WTC11 (cell line): ENCODE results near the gene GRB10. TPM values are rescaled to one million over a fixed set of nuclear protein-coding genes. Genes with fewer than 3 reads are reported as not detected.

Experiments
- ATAC-seq: fragments of 200-7000 bp; cut with Tn5 transposase; 2 replicates; pipeline ENCODE4 v1.10.0; 2021; ENCODE audit warnings: mild to moderate bottlenecking, moderate library complexity
- CTCF ChIA-PET: fragments of 300-600 bp; sonication (Branson Sonifier 250); formaldehyde crosslinking; loops from one replicate; lab custom pipeline; 2021; ENCODE audit warnings: antibody characterized with exemption; lab: Charles Lee
- POLR2A ChIA-PET: fragments of 350-600 bp; sonication (Branson Sonifier 250); formaldehyde crosslinking; loops from one replicate; lab custom pipeline; 2021; ENCODE audit warnings: antibody characterized with exemption; lab: Charles Lee
- DNase-seq: peaks from one replicate; pipeline ENCODE4 v3.0.0; 2021; ENCODE audit warnings: low spot score
- H3K27ac Mint-ChIP-seq: 2 replicates; pipeline ENCODE4 v1.8.0; 2021; ENCODE audit warnings: mixed read lengths
- H3K27me3 Mint-ChIP-seq: 2 replicates; pipeline ENCODE4 v1.8.0; 2021; ENCODE audit warnings: low read depth, mild to moderate bottlenecking, moderate library complexity, mixed read lengths
- H3K36me3 Mint-ChIP-seq: 2 replicates; pipeline ENCODE4 v1.8.0; 2021; ENCODE audit warnings: mixed read lengths
- H3K4me1 Mint-ChIP-seq: 2 replicates; pipeline ENCODE4 v1.8.0; 2022; ENCODE audit warnings: mixed read lengths
- H3K4me3 Mint-ChIP-seq: 2 replicates; pipeline ENCODE4 v1.8.0; 2021; ENCODE audit warnings: mild to moderate bottlenecking, moderate library complexity, mixed read lengths
- H3K9me3 Mint-ChIP-seq: 2 replicates; pipeline ENCODE4 v1.8.0; 2021; ENCODE audit warnings: mixed read lengths
- CREM ChIP-seq: sonication (generic); formaldehyde crosslinking; IDR thresholded peaks from 2 replicates; pipeline ENCODE4 v1.8.1; 2022; ENCODE audit warnings: mild to moderate bottlenecking, missing genetic modification reagents, moderate library complexity
- FOXK1 ChIP-seq: sonication (generic); formaldehyde crosslinking; IDR thresholded peaks from 2 replicates; pipeline ENCODE4 v1.8.0; 2022; ENCODE audit warnings: mild to moderate bottlenecking, moderate library complexity, missing genetic modification reagents
- FOXP1 ChIP-seq: sonication (generic); formaldehyde crosslinking; IDR thresholded peaks from 2 replicates; pipeline ENCODE4 v1.8.0; 2022; ENCODE audit warnings: missing genetic modification reagents, mild to moderate bottlenecking, moderate library complexity, borderline replicate concordance
- IRF2 ChIP-seq: sonication (generic); formaldehyde crosslinking; IDR thresholded peaks from 2 replicates; pipeline ENCODE4 v1.8.0; 2022; ENCODE audit warnings: low read depth, missing genetic modification reagents, borderline replicate concordance
- NFATC4 ChIP-seq: fragments of 250-450 bp; sonication (Bioruptor Pico); IDR thresholded peaks from 2 replicates; pipeline ENCODE4 v1.9.0; 2021; ENCODE audit warnings: mild to moderate bottlenecking
- PRRX2 ChIP-seq: fragments of 250-450 bp; sonication (Bioruptor Pico); IDR thresholded peaks from 2 replicates; pipeline ENCODE4 v1.8.0; 2021; ENCODE audit warnings: mild to moderate bottlenecking
- SMAD3 ChIP-seq: sonication (generic); formaldehyde crosslinking; IDR thresholded peaks from 2 replicates; pipeline ENCODE4 v1.8.0; 2022; ENCODE audit warnings: missing genetic modification reagents, mild to moderate bottlenecking, borderline replicate concordance
- SMAD4 ChIP-seq: sonication (generic); formaldehyde crosslinking; IDR thresholded peaks from 2 replicates; pipeline ENCODE4 v1.8.0; 2022; ENCODE audit warnings: mild to moderate bottlenecking, missing genetic modification reagents
- SOX15 ChIP-seq: fragments of 250-450 bp; sonication (Bioruptor Pico); IDR thresholded peaks from 2 replicates; pipeline ENCODE4 v1.9.0; 2021; ENCODE audit warnings: mild to moderate bottlenecking
- ZNF232 ChIP-seq: sonication (generic); formaldehyde crosslinking; IDR thresholded peaks from 2 replicates; pipeline ENCODE4 v1.8.0; 2022; ENCODE audit warnings: mild to moderate bottlenecking, missing genetic modification reagents
- total RNA-seq: library from RNA; stranded (reverse); gene quantifications from 3 replicates; pipeline ENCODE4 v1.2.3, GENCODE V29; 2021
- TF ChIP-seq, protein P1 (sequence below): sonication (generic); formaldehyde crosslinking; IDR thresholded peaks from 2 replicates; pipeline ENCODE4 v1.8.1; 2023; ENCODE audit warnings: mild to moderate bottlenecking, missing genetic modification reagents
- TF ChIP-seq, protein P2 (sequence below): sonication (generic); formaldehyde crosslinking; IDR thresholded peaks from 2 replicates; pipeline ENCODE4 v1.8.0; 2022; ENCODE audit warnings: mild to moderate bottlenecking, missing genetic modification reagents
- TF ChIP-seq, protein P3 (sequence below): fragments of 250-450 bp; sonication (Bioruptor Pico); IDR thresholded peaks from 2 replicates; pipeline ENCODE4 v1.8.0; 2021; ENCODE audit warnings: mild to moderate bottlenecking
- TF ChIP-seq, protein P4 (sequence below): sonication (generic); formaldehyde crosslinking; IDR thresholded peaks from 2 replicates; pipeline ENCODE4 v1.8.1; 2023; ENCODE audit warnings: mild to moderate bottlenecking, missing genetic modification reagents, moderate library complexity
- TF ChIP-seq, protein P5 (sequence below): sonication (generic); formaldehyde crosslinking; IDR thresholded peaks from 2 replicates; pipeline ENCODE4 v1.8.1; 2022; ENCODE audit warnings: mild to moderate bottlenecking, moderate library complexity, missing genetic modification reagents
- TF ChIP-seq, protein P6 (sequence below): sonication (generic); formaldehyde crosslinking; IDR thresholded peaks from 2 replicates; pipeline ENCODE4 v1.8.1; 2022; ENCODE audit warnings: low read depth, mild to moderate bottlenecking, moderate library complexity, missing genetic modification reagents, borderline replicate concordance
- TF ChIP-seq, protein P7 (sequence below): fragments of 250-450 bp; sonication (Bioruptor Pico); IDR thresholded peaks from 2 replicates; pipeline ENCODE4 v2.1.2; 2022; ENCODE audit warnings: mild to moderate bottlenecking, moderate library complexity
- TF ChIP-seq, protein P8 (sequence below): fragments of 250-450 bp; sonication (Bioruptor Pico); IDR thresholded peaks from 2 replicates; pipeline ENCODE4 v1.9.0; 2021; ENCODE audit warnings: mild to moderate bottlenecking

Gene GRB10
- total RNA-seq, 1 experiment from 2014 or later, result 103 TPM

DNA sequence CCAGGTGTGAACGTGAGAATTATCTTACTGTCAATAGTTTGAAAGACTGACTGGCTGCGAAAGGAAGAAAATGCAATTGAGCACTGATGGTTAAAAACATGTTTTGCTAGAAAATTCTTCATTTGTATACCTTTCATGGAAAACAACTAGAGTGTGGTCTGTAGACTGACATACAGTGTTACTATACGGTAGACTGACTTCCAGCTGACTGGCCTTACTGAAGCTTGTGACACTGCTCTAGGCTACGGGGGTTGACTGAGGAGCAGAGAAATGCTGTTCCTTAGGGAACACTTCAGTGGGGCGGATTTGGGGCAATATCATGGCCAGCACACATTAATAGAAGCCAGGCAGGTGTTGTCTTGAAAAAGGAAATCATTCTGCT is 191.6 kb downstream of the GRB10 start (continued):
- TF ChIP-seq, protein P1, sequence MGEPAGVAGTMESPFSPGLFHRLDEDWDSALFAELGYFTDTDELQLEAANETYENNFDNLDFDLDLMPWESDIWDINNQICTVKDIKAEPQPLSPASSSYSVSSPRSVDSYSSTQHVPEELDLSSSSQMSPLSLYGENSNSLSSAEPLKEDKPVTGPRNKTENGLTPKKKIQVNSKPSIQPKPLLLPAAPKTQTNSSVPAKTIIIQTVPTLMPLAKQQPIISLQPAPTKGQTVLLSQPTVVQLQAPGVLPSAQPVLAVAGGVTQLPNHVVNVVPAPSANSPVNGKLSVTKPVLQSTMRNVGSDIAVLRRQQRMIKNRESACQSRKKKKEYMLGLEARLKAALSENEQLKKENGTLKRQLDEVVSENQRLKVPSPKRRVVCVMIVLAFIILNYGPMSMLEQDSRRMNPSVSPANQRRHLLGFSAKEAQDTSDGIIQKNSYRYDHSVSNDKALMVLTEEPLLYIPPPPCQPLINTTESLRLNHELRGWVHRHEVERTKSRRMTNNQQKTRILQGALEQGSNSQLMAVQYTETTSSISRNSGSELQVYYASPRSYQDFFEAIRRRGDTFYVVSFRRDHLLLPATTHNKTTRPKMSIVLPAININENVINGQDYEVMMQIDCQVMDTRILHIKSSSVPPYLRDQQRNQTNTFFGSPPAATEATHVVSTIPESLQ (CRISPR knock-in tag), result no peak
- TF ChIP-seq SMAD3 (CRISPR knock-in tag), result no peak

DNA sequence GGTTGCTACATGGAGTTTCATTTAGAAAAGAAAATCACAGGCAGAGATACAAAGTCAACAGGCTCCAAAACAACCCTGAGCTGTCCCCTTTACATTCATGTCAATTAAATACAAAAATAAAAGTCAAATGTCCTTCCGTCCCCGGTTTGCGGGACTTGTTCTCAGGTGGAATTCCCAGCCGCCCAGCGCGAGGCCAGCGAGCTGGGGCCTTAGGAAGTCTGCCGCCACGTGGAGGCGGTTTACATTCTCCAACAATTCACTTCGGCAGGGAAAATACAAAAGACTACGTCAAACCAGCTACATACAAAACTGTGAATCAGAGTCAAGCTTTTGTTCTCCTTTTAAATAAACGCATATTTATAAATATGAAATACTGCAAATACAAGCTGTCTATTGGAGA is 192.2 kb downstream of the GRB10 start:
- POLR2A ChIA-PET, result interaction anchor here (0.6 kb wide), 1 partner anchor 566 kb away, joined by 3 read pairs; no protein-coding TSS in a partner anchor
- no peak overlapping the region; the same call in 1 of the 2 replicates for H3K27ac Mint-ChIP-seq
- TF ChIP-seq, protein P2, sequence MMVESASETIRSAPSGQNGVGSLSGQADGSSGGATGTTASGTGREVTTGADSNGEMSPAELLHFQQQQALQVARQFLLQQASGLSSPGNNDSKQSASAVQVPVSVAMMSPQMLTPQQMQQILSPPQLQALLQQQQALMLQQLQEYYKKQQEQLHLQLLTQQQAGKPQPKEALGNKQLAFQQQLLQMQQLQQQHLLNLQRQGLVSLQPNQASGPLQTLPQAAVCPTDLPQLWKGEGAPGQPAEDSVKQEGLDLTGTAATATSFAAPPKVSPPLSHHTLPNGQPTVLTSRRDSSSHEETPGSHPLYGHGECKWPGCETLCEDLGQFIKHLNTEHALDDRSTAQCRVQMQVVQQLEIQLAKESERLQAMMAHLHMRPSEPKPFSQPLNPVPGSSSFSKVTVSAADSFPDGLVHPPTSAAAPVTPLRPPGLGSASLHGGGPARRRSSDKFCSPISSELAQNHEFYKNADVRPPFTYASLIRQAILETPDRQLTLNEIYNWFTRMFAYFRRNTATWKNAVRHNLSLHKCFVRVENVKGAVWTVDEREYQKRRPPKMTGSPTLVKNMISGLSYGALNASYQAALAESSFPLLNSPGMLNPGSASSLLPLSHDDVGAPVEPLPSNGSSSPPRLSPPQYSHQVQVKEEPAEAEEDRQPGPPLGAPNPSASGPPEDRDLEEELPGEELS (CRISPR knock-in tag), result no peak
- TF ChIP-seq, all 79 proteins: peak for 0
- peaks cover 8% of the 10 kb centered on the region for H3K9me3 Mint-ChIP-seq
- peaks cover 4% of the 10 kb centered on the region; the same call in 1 of the 2 replicates for H3K27me3 Mint-ChIP-seq
- H3K4me1 Mint-ChIP-seq, result no peaks in the 10 kb centered on the region
- ATAC-seq (no peak), DNase-seq (no peak)
- peaks cover 31% of the 10 kb centered on the region for H3K36me3 Mint-ChIP-seq
- H3K4me3 Mint-ChIP-seq, result no peak overlapping the region
- CTCF ChIA-PET, result interaction anchor here (0.8 to 1.5 kb wide), 3 partner anchors 39 to 498 kb away, joined by 3 to 4 read pairs (median 3); no protein-coding TSS in a partner anchor

DNA sequence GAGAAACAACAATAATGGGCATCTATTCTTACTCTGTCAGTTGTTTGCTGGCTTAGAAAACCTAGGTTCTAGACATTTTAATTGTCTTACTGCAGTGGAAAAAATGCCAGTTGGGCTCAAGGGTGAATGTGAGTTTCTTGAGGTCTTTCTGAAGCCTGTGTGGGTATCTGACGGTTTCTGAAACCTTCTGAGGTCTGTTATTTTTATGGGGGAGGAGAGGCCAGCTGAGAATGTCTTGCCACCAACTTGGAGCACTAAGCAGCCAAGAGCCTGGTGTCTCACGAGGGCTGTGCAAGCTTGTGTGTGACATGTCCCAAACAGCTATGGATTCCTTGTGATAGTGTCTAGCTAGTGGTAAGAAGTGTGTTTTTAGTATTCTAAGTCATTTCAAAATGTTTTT is 193.3 kb downstream of the GRB10 start:
- peaks cover 4% of the 10 kb centered on the region; the same call in 1 of the 2 replicates for H3K27me3 Mint-ChIP-seq
- DNase-seq, result no peak
- no peak for ATAC-seq
- peaks cover 18% of the 10 kb centered on the region for H3K9me3 Mint-ChIP-seq
- ChIA-PET POLR2A (no interaction called here), CTCF (interaction anchor here (0.6 to 1.8 kb wide), 17 partner anchors 8 to 1141 kb away, joined by 3 to 8 read pairs (median 3); partner anchors contain the start of genes DDC and FIGNL1)
- peaks cover 29% of the 10 kb centered on the region for H3K36me3 Mint-ChIP-seq
- no peaks in the 10 kb centered on the region for H3K4me1 Mint-ChIP-seq
- H3K27ac Mint-ChIP-seq, result no peak overlapping the region
- TF ChIP-seq, protein P3, sequence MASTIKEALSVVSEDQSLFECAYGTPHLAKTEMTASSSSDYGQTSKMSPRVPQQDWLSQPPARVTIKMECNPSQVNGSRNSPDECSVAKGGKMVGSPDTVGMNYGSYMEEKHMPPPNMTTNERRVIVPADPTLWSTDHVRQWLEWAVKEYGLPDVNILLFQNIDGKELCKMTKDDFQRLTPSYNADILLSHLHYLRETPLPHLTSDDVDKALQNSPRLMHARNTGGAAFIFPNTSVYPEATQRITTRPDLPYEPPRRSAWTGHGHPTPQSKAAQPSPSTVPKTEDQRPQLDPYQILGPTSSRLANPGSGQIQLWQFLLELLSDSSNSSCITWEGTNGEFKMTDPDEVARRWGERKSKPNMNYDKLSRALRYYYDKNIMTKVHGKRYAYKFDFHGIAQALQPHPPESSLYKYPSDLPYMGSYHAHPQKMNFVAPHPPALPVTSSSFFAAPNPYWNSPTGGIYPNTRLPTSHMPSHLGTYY (CRISPR knock-in tag), result no peak
- TF ChIP-seq ZNF232 (CRISPR knock-in tag) (no peak), FOXP1 (CRISPR knock-in tag) (no peak), SMAD4 (CRISPR knock-in tag) (no peak), PRRX2 (no peak), CREM (no peak), SOX15 (no peak), NFATC4 (CRISPR knock-in tag) (no peak), FOXK1 (no peak), IRF2 (no peak)
- TF ChIP-seq, protein P4, sequence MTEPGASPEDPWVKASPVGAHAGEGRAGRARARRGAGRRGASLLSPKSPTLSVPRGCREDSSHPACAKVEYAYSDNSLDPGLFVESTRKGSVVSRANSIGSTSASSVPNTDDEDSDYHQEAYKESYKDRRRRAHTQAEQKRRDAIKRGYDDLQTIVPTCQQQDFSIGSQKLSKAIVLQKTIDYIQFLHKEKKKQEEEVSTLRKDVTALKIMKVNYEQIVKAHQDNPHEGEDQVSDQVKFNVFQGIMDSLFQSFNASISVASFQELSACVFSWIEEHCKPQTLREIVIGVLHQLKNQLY, result no peak
- TF ChIP-seq, protein P5, sequence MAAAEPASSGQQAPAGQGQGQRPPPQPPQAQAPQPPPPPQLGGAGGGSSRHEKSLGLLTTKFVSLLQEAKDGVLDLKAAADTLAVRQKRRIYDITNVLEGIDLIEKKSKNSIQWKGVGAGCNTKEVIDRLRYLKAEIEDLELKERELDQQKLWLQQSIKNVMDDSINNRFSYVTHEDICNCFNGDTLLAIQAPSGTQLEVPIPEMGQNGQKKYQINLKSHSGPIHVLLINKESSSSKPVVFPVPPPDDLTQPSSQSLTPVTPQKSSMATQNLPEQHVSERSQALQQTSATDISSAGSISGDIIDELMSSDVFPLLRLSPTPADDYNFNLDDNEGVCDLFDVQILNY (CRISPR knock-in tag), result no peak
- TF ChIP-seq, protein P6, sequence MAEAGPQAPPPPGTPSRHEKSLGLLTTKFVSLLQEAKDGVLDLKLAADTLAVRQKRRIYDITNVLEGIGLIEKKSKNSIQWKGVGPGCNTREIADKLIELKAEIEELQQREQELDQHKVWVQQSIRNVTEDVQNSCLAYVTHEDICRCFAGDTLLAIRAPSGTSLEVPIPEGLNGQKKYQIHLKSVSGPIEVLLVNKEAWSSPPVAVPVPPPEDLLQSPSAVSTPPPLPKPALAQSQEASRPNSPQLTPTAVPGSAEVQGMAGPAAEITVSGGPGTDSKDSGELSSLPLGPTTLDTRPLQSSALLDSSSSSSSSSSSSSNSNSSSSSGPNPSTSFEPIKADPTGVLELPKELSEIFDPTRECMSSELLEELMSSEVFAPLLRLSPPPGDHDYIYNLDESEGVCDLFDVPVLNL (CRISPR knock-in tag), result no peak
- TF ChIP-seq, protein P7, sequence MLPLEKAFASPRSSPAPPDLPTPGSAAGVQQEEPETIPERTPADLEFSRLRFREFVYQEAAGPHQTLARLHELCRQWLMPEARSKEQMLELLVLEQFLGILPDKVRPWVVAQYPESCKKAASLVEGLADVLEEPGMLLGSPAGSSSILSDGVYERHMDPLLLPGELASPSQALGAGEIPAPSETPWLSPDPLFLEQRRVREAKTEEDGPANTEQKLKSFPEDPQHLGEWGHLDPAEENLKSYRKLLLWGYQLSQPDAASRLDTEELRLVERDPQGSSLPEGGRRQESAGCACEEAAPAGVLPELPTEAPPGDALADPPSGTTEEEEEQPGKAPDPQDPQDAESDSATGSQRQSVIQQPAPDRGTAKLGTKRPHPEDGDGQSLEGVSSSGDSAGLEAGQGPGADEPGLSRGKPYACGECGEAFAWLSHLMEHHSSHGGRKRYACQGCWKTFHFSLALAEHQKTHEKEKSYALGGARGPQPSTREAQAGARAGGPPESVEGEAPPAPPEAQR, result no peak
- TF ChIP-seq, protein P8, sequence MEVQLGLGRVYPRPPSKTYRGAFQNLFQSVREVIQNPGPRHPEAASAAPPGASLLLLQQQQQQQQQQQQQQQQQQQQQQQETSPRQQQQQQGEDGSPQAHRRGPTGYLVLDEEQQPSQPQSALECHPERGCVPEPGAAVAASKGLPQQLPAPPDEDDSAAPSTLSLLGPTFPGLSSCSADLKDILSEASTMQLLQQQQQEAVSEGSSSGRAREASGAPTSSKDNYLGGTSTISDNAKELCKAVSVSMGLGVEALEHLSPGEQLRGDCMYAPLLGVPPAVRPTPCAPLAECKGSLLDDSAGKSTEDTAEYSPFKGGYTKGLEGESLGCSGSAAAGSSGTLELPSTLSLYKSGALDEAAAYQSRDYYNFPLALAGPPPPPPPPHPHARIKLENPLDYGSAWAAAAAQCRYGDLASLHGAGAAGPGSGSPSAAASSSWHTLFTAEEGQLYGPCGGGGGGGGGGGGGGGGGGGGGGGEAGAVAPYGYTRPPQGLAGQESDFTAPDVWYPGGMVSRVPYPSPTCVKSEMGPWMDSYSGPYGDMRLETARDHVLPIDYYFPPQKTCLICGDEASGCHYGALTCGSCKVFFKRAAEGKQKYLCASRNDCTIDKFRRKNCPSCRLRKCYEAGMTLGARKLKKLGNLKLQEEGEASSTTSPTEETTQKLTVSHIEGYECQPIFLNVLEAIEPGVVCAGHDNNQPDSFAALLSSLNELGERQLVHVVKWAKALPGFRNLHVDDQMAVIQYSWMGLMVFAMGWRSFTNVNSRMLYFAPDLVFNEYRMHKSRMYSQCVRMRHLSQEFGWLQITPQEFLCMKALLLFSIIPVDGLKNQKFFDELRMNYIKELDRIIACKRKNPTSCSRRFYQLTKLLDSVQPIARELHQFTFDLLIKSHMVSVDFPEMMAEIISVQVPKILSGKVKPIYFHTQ (CRISPR knock-in tag), result no peak
- no peak overlapping the region for H3K4me3 Mint-ChIP-seq
